Midbrain (tissue), 1 donor: Measurements from ENCODE around the gene F10.
A peak's percentile ranks its signal among the peaks of the same experiment; 100 is the strongest.

Experiments
- DNase-seq: peaks from one replicate; lab custom pipeline; 2025; lab: John Stamatoyannopoulos, UW

Gene F10

GRCh38 chr13:113137691-113138298 is 15.2 kb downstream of the F10 start:
- no peak for DNase-seq

GRCh38 chr13:113138792-113139551 is 16.4 kb downstream of the F10 start:
- no peak for DNase-seq

- no peak for DNase-seq
Measured at GRCh38 chr13:113139577-113139976, 17.0 kb downstream of the F10 start.

- DNase-seq: no peak
Measured at GRCh38 chr13:113140677-113141600, 18.3 kb downstream of the F10 start.

GRCh38 chr13:113141601-113141970 is 19.0 kb downstream of the F10 start:
- DNase-seq: no peak

- DNase-seq: no peak
Measured at GRCh38 chr13:113142876-113143275, 20.3 kb downstream of the F10 start.

- no peak for DNase-seq
Measured at GRCh38 chr13:113143466-113144254, 21.1 kb downstream of the F10 start.

- DNase-seq: no peak
Measured at GRCh38 chr13:113144255-113144629, 21.6 kb downstream of the F10 start.

GRCh38 chr13:113145496-113145895 is 22.9 kb downstream of the F10 start:
- DNase-seq: no peak

- no peak for DNase-seq
Measured at GRCh38 chr13:113145911-113146598, 23.5 kb downstream of the F10 start.

GRCh38 chr13:113146750-113147149 is 24.2 kb downstream of the F10 start:
- no peak for DNase-seq

- DNase-seq: no peak
Measured at GRCh38 chr13:113147206-113147605, 24.6 kb downstream of the F10 start.

- no peak for DNase-seq
Measured at GRCh38 chr13:113148407-113148806, 25.8 kb downstream of the F10 start.

GRCh38 chr13:113148940-113149503 is 26.4 kb downstream of the F10 start:
- DNase-seq: no peak

GRCh38 chr13:113149711-113150549 is 27.3 kb downstream of the F10 start:
- no peak for DNase-seq

- DNase-seq: no peak
Measured at GRCh38 chr13:113150550-113151365, 28.2 kb downstream of the F10 start.

GRCh38 chr13:113151745-113152690 is 29.4 kb downstream of the F10 start:
- peak; percentile 5 for DNase-seq

- DNase-seq: no peak
Measured at GRCh38 chr13:113152691-113152983, 30.0 kb downstream of the F10 start.
